PC-3 (cell line): Measurements from ENCODE around the gene EHMT2. TPM values are rescaled to one million over a fixed set of nuclear protein-coding genes. Genes with fewer than 3 reads are reported as not detected.

Experiments used
- ATAC-seq: fragments of 200-7000 bp; cut with Tn5 transposase; 2 replicates; pipeline ENCODE4 v1.9.1; 2020; ENCODE audit warnings: mild to moderate bottlenecking, moderate library complexity
- BruUV-seq: library from RNA; stranded (reverse); fragments of 400-500 nt; replicated peaks from 2 replicates; lab custom pipeline; 2021; lab: Mats Ljungman, UMichigan
- CTCF ChIA-PET: fragments of 300-600 bp; sonication (Branson Sonifier 250); formaldehyde crosslinking; loops from one replicate; lab custom pipeline; 2022; ENCODE audit warnings: antibody characterized with exemption; lab: Charles Lee
- POLR2A ChIA-PET: fragments of 300-600 bp; sonication (Branson Sonifier 250); formaldehyde crosslinking; loops from one replicate; lab custom pipeline; 2022; ENCODE audit warnings: antibody characterized with exemption; ENCODE audit not compliant: unreplicated experiment; lab: Charles Lee
- DNase-seq: peaks from one replicate; pipeline ENCODE4 v3.0.0-alpha.2; 2015
- H2AFZ ChIP-seq: fragments of 300-600 bp; sonication (generic); 2 replicates; pipeline ENCODE4 v1.6.0; 2016; ENCODE audit warnings: antibody characterized with exemption, low read length
- H3F3A ChIP-seq: fragments of 300-600 bp; sonication (generic); one replicate; pipeline ENCODE4 v1.6.0; 2017; ENCODE audit warnings: antibody characterized with exemption, low read length, control low read depth, mild to moderate bottlenecking; ENCODE audit not compliant: unreplicated experiment
- H3K27ac ChIP-seq: fragments of 300-600 bp; sonication (generic); 2 replicates; pipeline ENCODE4 v1.5.1; 2016; ENCODE audit warnings: mild to moderate bottlenecking, low read length
- H3K27me3 ChIP-seq: fragments of 300-600 bp; sonication (generic); 2 replicates; pipeline ENCODE4 v1.6.1; 2016; ENCODE audit warnings: low read length, mixed read lengths
- H3K36me3 ChIP-seq: fragments of 300-600 bp; sonication (generic); 2 replicates; pipeline ENCODE4 v1.6.1; 2016; ENCODE audit warnings: low read depth, mixed run types, low read length, mixed read lengths
- H3K4me1 ChIP-seq: fragments of 300-600 bp; sonication (generic); 2 replicates; pipeline ENCODE4 v1.5.1; 2016; ENCODE audit warnings: low read length; ENCODE audit not compliant: insufficient read depth
- H3K4me2 ChIP-seq: fragments of 300-600 bp; sonication (generic); 2 replicates; pipeline ENCODE4 v1.6.0; 2016; ENCODE audit warnings: low read length
- H3K4me3 ChIP-seq: fragments of 300-600 bp; sonication (generic); 2 replicates; pipeline ENCODE4 v1.5.1; 2016; ENCODE audit warnings: mild to moderate bottlenecking, low read length, mixed read lengths
- H3K79me2 ChIP-seq: fragments of 300-600 bp; sonication (generic); 2 replicates; pipeline ENCODE4 v1.6.1; 2017; ENCODE audit warnings: low read length, mixed read lengths
- H3K9ac ChIP-seq: fragments of 300-600 bp; sonication (generic); 2 replicates; pipeline ENCODE4 v1.6.0; 2016; ENCODE audit warnings: mild to moderate bottlenecking, low read length
- H3K9me2 ChIP-seq: fragments of 300-600 bp; sonication (generic); replicated peaks from 2 replicates; pipeline ENCODE4 v1.6.1; 2016; ENCODE audit warnings: mixed run types, low read length, mixed read lengths
- H3K9me3 ChIP-seq: fragments of 300-600 bp; sonication (generic); 2 replicates; pipeline ENCODE4 v1.6.1; 2016; ENCODE audit warnings: low read length, mixed read lengths
- H4K20me1 ChIP-seq: fragments of 300-600 bp; sonication (generic); 2 replicates; pipeline ENCODE4 v1.6.1; 2016; ENCODE audit warnings: low read length, mixed read lengths
- CTCF ChIP-seq: fragments of 300-600 bp; sonication (generic); conservative IDR thresholded peaks from 2 replicates; pipeline ENCODE4 v1.5.1; 2017; ENCODE audit warnings: antibody characterized with exemption, low read depth, mild to moderate bottlenecking, low read length
- EZH2 ChIP-seq: fragments of 300-600 bp; sonication (generic); IDR thresholded peaks from one replicate; pipeline ENCODE4 v1.6.1; 2017; ENCODE audit warnings: antibody characterized with exemption, mild to moderate bottlenecking, low read length; ENCODE audit not compliant: unreplicated experiment
- EZH2phosphoT487 ChIP-seq: fragments of 300-600 bp; sonication (generic); IDR thresholded peaks from 2 replicates; pipeline ENCODE4 v1.6.1; 2018; ENCODE audit warnings: mild to moderate bottlenecking, antibody characterized with exemption, low read length, borderline replicate concordance
- intact Hi-C: fragments of 100-400 bp; cut with micrococcal nuclease; formaldehyde crosslinking; loops from 2 replicates; pipeline ENCODE4 v1.9.0; 2023
- total RNA-seq: library from RNA; depleted of rRNA; stranded (reverse); fragments of >200 nt; gene quantifications from 2 replicates; pipeline ENCODE4 v1.2.3, GENCODE V29; 2014

The EHMT2 gene
- total RNA-seq, 1 experiment from 2014 or later, result 74.5 TPM

- H3K9me3 ChIP-seq, result no peaks in the 10 kb centered on the region
- H3K4me3 ChIP-seq, result no peak overlapping the region
- H4K20me1 ChIP-seq, result no peaks in the 10 kb centered on the region
- no peaks in the 10 kb centered on the region for H3K9me2 ChIP-seq
- no peak overlapping the region for H2AFZ ChIP-seq
- ATAC-seq (no peak), DNase-seq (no peak)
- ChIA-PET POLR2A (interaction anchor here (0.5 kb wide), 1 partner anchor 10 kb away, joined by 3 read pairs; no protein-coding TSS in a partner anchor), CTCF (no interaction called here)
- no peak overlapping the region for H3K27ac ChIP-seq
- TF ChIP-seq EZH2phosphoT487 (no peak), CTCF (no peak), EZH2 (no peak)
- intact Hi-C loops, result no loop called here
- H3F3A ChIP-seq, result no peaks in the 10 kb centered on the region
- H3K27me3 ChIP-seq, result no peaks in the 10 kb centered on the region
- no peaks in the 10 kb centered on the region for H3K79me2 ChIP-seq
- H3K9ac ChIP-seq, result no peak overlapping the region
- no TSS peak for BruUV-seq
- H3K4me1 ChIP-seq, result no peaks in the 10 kb centered on the region
- no peaks in the 10 kb centered on the region for H3K36me3 ChIP-seq
- H3K4me2 ChIP-seq, result no peak overlapping the region
These were observed 46.0 kb downstream of the EHMT2 start for GRCh38 chr6:31851485-31851832.

- H3K9me3 ChIP-seq, result no peaks in the 10 kb centered on the region
- DNase-seq (no peak), ATAC-seq (no peak)
- H3K79me2 ChIP-seq, result no peaks in the 10 kb centered on the region
- no peak overlapping the region for H3K4me3 ChIP-seq
- POLR2A ChIA-PET, result interaction anchor here (0.5 kb wide), 1 partner anchor 9 kb away, joined by 3 read pairs; no protein-coding TSS in a partner anchor
- no peak overlapping the region for H2AFZ ChIP-seq
- no peaks in the 10 kb centered on the region for H4K20me1 ChIP-seq
- no peaks in the 10 kb centered on the region for H3K36me3 ChIP-seq
- H3K9ac ChIP-seq, result no peak overlapping the region
- H3K4me2 ChIP-seq, result no peak overlapping the region
- no peaks in the 10 kb centered on the region for H3F3A ChIP-seq
- H3K9me2 ChIP-seq, result no peaks in the 10 kb centered on the region
- H3K27me3 ChIP-seq, result no peaks in the 10 kb centered on the region
- CTCF ChIA-PET, result no interaction called here
- no peaks in the 10 kb centered on the region for H3K4me1 ChIP-seq
- no peak overlapping the region for H3K27ac ChIP-seq
- BruUV-seq, result no TSS peak
- intact Hi-C loops, result no loop called here
- TF ChIP-seq CTCF (no peak), EZH2phosphoT487 (no peak), EZH2 (no peak)
These were observed 46.6 kb downstream of the EHMT2 start for GRCh38 chr6:31850765-31851484.

GRCh38 chr6:31847276-31847978, 50.1 kb downstream of the EHMT2 start:
- no peak for DNase-seq
- Histone ChIP-seq H3K9ac (no peak overlapping the region), H3K4me1 (no peaks in the 10 kb centered on the region), H3K27ac (no peak overlapping the region), H3K27me3 (no peaks in the 10 kb centered on the region), H2AFZ (no peak overlapping the region), H3K36me3 (no peaks in the 10 kb centered on the region), H3K79me2 (no peaks in the 10 kb centered on the region), H3K9me3 (no peaks in the 10 kb centered on the region), H3F3A (no peaks in the 10 kb centered on the region), H3K4me3 (no peak overlapping the region), H3K9me2 (no peaks in the 10 kb centered on the region), H3K4me2 (no peak overlapping the region), H4K20me1 (no peaks in the 10 kb centered on the region)
- no peak for TF ChIP-seq CTCF
- TF ChIP-seq EZH2phosphoT487, result no peak
- no peak for TF ChIP-seq EZH2
- intact Hi-C loops, result no loop called here
- POLR2A ChIA-PET, result no interaction called here
- CTCF ChIA-PET, result no interaction called here
- no TSS peak for BruUV-seq
- no peak for ATAC-seq
